ENCODE measurements around the gene PTPRN2.

- TF ChIP-seq POLR2A (IDR thresholded peaks at IDR 0.05): no peak
- no peak for TF ChIP-seq CTCF (IDR thresholded peaks at IDR 0.05)
- no peak for TF ChIP-seq POLR2AphosphoS5 (IDR thresholded peaks at IDR 0.05)
Observed at GRCh38 chr7:157910446-157910845, 677.2 kb downstream of the PTPRN2 start.
